ENCODE results near the gene NEBL.

DNA sequence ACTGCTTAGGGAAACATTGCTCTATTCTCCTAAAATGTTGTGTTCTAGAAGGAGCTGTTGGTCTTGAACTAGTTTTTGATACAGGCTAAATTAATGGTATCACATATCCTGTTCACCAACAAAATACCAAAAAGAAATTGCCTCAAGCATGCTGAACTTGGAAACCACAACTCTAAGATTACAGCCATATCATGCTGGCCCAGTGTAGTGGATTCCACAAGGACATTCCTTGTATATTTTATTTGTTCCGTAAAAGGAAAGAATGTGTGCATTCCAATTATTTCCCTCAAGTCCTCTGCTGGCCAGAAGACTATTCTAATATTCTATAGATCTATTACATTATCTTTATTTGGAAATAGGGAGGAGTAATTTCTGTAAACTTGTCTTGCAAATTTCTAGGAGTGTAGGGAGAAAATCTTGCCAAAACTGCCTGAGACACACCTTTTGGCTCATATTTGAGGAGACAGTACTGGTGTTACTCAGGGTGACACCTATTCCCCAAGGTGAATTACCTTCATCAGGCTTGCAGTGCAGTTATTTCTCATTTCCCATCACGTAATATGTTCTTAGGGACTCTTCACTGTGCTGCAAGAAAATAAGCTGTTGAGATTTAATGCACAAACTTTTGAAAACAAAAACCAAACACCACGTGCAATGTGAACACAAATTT lies 1.9 kb upstream of the NEBL start:
- TF ChIP-seq, protein P1, sequence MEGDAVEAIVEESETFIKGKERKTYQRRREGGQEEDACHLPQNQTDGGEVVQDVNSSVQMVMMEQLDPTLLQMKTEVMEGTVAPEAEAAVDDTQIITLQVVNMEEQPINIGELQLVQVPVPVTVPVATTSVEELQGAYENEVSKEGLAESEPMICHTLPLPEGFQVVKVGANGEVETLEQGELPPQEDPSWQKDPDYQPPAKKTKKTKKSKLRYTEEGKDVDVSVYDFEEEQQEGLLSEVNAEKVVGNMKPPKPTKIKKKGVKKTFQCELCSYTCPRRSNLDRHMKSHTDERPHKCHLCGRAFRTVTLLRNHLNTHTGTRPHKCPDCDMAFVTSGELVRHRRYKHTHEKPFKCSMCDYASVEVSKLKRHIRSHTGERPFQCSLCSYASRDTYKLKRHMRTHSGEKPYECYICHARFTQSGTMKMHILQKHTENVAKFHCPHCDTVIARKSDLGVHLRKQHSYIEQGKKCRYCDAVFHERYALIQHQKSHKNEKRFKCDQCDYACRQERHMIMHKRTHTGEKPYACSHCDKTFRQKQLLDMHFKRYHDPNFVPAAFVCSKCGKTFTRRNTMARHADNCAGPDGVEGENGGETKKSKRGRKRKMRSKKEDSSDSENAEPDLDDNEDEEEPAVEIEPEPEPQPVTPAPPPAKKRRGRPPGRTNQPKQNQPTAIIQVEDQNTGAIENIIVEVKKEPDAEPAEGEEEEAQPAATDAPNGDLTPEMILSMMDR (IDR thresholded peaks at IDR 0.05), result no peak
- no peak for TF ChIP-seq SIN3A (IDR thresholded peaks at IDR 0.05; ENCODE audit: borderline replicate concordance, insufficient read depth, low read depth, low read length)
- no peak for TF ChIP-seq POLR2AphosphoS5 (IDR thresholded peaks at IDR 0.05; ENCODE audit: low read depth, low read length)
- no peak for TF ChIP-seq TCF7L2 (IDR thresholded peaks at IDR 0.05; ENCODE audit: low read depth, low read length)

Measured in Panc1 (cell line).